HCT116 (cell line): ENCODE data around the gene UBE2D4. TPM values are rescaled to one million over a fixed set of nuclear protein-coding genes. Genes with fewer than 3 reads are reported as not detected.

Experiments used
- ATAC-seq: fragments of 200-7000 bp; cut with Tn5 transposase; 2 replicates; pipeline ENCODE4 v1.9.1; 2020; ENCODE audit warnings: mild to moderate bottlenecking, moderate library complexity
- BruUV-seq: library from RNA; stranded (reverse); fragments of 400-500 nt; replicated peaks from 2 replicates; lab custom pipeline; 2021; lab: Mats Ljungman, UMichigan
- CTCF ChIA-PET: fragments of 300-600 bp; sonication (Branson Sonifier 250); formaldehyde crosslinking; loops from one replicate; lab custom pipeline; 2021; ENCODE audit warnings: antibody characterized with exemption; lab: Charles Lee
- POLR2A ChIA-PET: fragments of 300-600, 350-600 bp; sonication (Branson Sonifier 250); formaldehyde crosslinking; loops from one replicate; lab custom pipeline; 2021; ENCODE audit warnings: antibody characterized with exemption; lab: Charles Lee
- RAD21 ChIA-PET, 2 experiments: fragments of 300-600 bp; sonication (Branson Sonifier 250); formaldehyde crosslinking; loops; one replicate each; lab custom pipeline; 2023; ENCODE audit warnings: low total read pairs in 2 of 2; ENCODE audit not compliant: uncharacterized antibody in 2 of 2, unreplicated experiment in 2 of 2, low non-redundant PET in 1 of 2; lab: Charles Lee
- DNase-seq: peaks from one replicate; pipeline ENCODE4 v3.0.0-alpha.2; 2010; ENCODE audit warnings: low read depth, low spot score
- H2AFZ ChIP-seq: fragments of 200-600 bp; shearing (Covaris generic), sonication (generic); 2 replicates; pipeline ENCODE4 v1.6.1; 2017; ENCODE audit warnings: low read depth, mixed run types, mixed read lengths, antibody characterized with exemption, low read length; ENCODE audit not compliant: poor library complexity, severe bottlenecking
- H3K27ac ChIP-seq: 2 replicates; pipeline ENCODE4 v1.5.1; 2012; ENCODE audit warnings: low read depth, low read length
- H3K27me3 ChIP-seq: fragments of 200-600 bp; sonication (generic); 2 replicates; pipeline ENCODE4 v1.6.1; 2016; ENCODE audit warnings: mixed run types, low read length, mixed read lengths; ENCODE audit not compliant: insufficient read depth
- H3K36me3 ChIP-seq, 2 experiments: fragments of 200-500 bp in 1 of 2; fragments of 200-600 bp in 1 of 2; sonication (Bioruptor generic) in 1 of 2; sonication (generic) in 1 of 2; 2 replicates each; pipeline versions ENCODE4 v1.5.1 to v1.6.1; 2014 to 2016; ENCODE audit warnings: low read length in 2 of 2, inconsistent platforms in 1 of 2, mixed read lengths in 1 of 2, mixed run types in 1 of 2; ENCODE audit not compliant: insufficient read depth in 2 of 2, control insufficient read depth in 1 of 2
- H3K4me1 ChIP-seq, 2 experiments: fragments of 200-600 bp in 1 of 2; sonication (generic) in 1 of 2; 2 replicates each; pipeline versions ENCODE4 v1.5.1 to v1.6.1; 2012 to 2017; ENCODE audit warnings: low read length in 2 of 2, inconsistent platforms in 1 of 2, mild to moderate bottlenecking in 1 of 2, mixed read lengths in 1 of 2, mixed run types in 1 of 2, moderate library complexity in 1 of 2; ENCODE audit not compliant: insufficient read depth in 2 of 2, control insufficient read depth in 1 of 2
- H3K4me2 ChIP-seq: fragments of 200-600 bp; sonication (generic); 2 replicates; pipeline ENCODE4 v1.6.1; 2017; ENCODE audit warnings: mixed run types, low read length, mixed read lengths
- H3K4me3 ChIP-seq, 2 experiments: fragments of 200-600 bp in 1 of 2; sonication (generic) in 1 of 2; replicated peaks in 1 of 2; 2 replicates each; pipeline ENCODE4 v1.5.1; 2011 to 2016; ENCODE audit warnings: low read length in 2 of 2, control low read depth in 1 of 2, low read depth in 1 of 2, mild to moderate bottlenecking in 1 of 2, mixed read lengths in 1 of 2, mixed run types in 1 of 2
- H3K79me2 ChIP-seq: fragments of 200-600 bp; sonication (generic); 2 replicates; pipeline ENCODE4 v1.6.1; 2017; ENCODE audit warnings: mild to moderate bottlenecking, mixed run types, low read length, moderate library complexity, mixed read lengths; ENCODE audit not compliant: insufficient read depth
- H3K9ac ChIP-seq: fragments of 200-600 bp; sonication (generic); 2 replicates; pipeline ENCODE4 v1.6.1; 2016; ENCODE audit warnings: low read length, mixed read lengths
- H3K9me2 ChIP-seq: fragments of 200-600 bp; sonication (generic), shearing (Covaris generic); 2 replicates; pipeline ENCODE4 v1.6.1; 2017; ENCODE audit warnings: mixed run types, mild to moderate bottlenecking, moderate library complexity; ENCODE audit not compliant: insufficient read depth
- H3K9me3 ChIP-seq, 2 experiments: fragments of 200-500 bp in 1 of 2; fragments of 200-600 bp in 1 of 2; sonication (Bioruptor generic) in 1 of 2; sonication (generic) in 1 of 2; 2 replicates each; pipeline ENCODE4 v1.6.1; 2014 to 2017; ENCODE audit warnings: low read length in 2 of 2, mixed read lengths in 2 of 2, inconsistent platforms in 1 of 2, low read depth in 1 of 2, mild to moderate bottlenecking in 1 of 2, mixed run types in 1 of 2, moderate library complexity in 1 of 2; ENCODE audit not compliant: control insufficient read depth in 1 of 2, insufficient read depth in 1 of 2
- H4K20me1 ChIP-seq: fragments of 200-600 bp; sonication (generic), shearing (Covaris generic); 2 replicates; pipeline ENCODE4 v1.6.1; 2017; ENCODE audit warnings: mixed run types, mild to moderate bottlenecking, moderate library complexity; ENCODE audit not compliant: insufficient read depth
- ATF3 ChIP-seq: IDR thresholded peaks from 2 replicates; pipeline ENCODE4 v1.6.1; 2012
- ELF1 ChIP-seq: IDR thresholded peaks from 2 replicates; pipeline ENCODE4 v1.6.1; 2012; ENCODE audit warnings: low read depth, borderline replicate concordance
- EZH2 ChIP-seq: fragments of 200-600 bp; sonication (generic); IDR thresholded peaks from 2 replicates; pipeline ENCODE4 v1.6.1; 2017; ENCODE audit warnings: antibody characterized with exemption, mixed run types
- FOSL1 ChIP-seq: IDR thresholded peaks from 2 replicates; pipeline ENCODE4 v1.6.1; 2012; ENCODE audit warnings: low read depth
- JUND ChIP-seq: IDR thresholded peaks from 2 replicates; pipeline ENCODE4 v1.6.1; 2012
- POLR2A ChIP-seq: IDR thresholded peaks from 2 replicates; pipeline ENCODE4 v1.7.0; 2011; ENCODE audit warnings: borderline replicate concordance; ENCODE audit not compliant: insufficient read depth, insufficient read length; ENCODE audit errors: extremely low read depth
- POLR2AphosphoS5 ChIP-seq: IDR thresholded peaks from 2 replicates; pipeline ENCODE4 v1.6.1; 2011; ENCODE audit warnings: mild to moderate bottlenecking, low read depth, low read length, moderate library complexity
- RAD21 ChIP-seq: IDR thresholded peaks from 2 replicates; pipeline ENCODE4 v1.6.1; 2012; ENCODE audit warnings: low read depth, mild to moderate bottlenecking
- SIN3A ChIP-seq: IDR thresholded peaks from 2 replicates; pipeline ENCODE4 v1.6.1; 2012; ENCODE audit warnings: low read depth
- SP1 ChIP-seq: IDR thresholded peaks from 2 replicates; pipeline ENCODE4 v1.6.1; 2012; ENCODE audit warnings: low read depth
- TCF7L2 ChIP-seq: IDR thresholded peaks from 2 replicates; pipeline ENCODE4 v1.7.0; 2011; ENCODE audit warnings: borderline replicate concordance, inconsistent platforms; ENCODE audit not compliant: insufficient read depth, insufficient read length; ENCODE audit errors: extremely low read depth
- ZBTB33 ChIP-seq: IDR thresholded peaks from 2 replicates; pipeline ENCODE4 v1.6.1; 2011; ENCODE audit warnings: mild to moderate bottlenecking, low read length, moderate library complexity; ENCODE audit not compliant: insufficient replicate concordance; ENCODE audit errors: extremely low read depth
- ZFX ChIP-seq: fragments of 450-650 bp; IDR thresholded peaks from 2 replicates; pipeline ENCODE4 v1.6.1; 2017
- intact Hi-C: fragments of 100-400 bp; cut with micrococcal nuclease; formaldehyde crosslinking; loops from 2 replicates; pipeline ENCODE4 v1.10.0; 2022
- total RNA-seq: library from RNA; stranded (reverse); gene quantifications from one replicate; pipeline ENCODE4 v1.2.1, GENCODE V29; 2021; ENCODE audit not compliant: unreplicated experiment

UBE2D4 gene
- total RNA-seq, 1 experiment from 2014 or later, result 12.9 TPM

GRCh38 chr7:43879477-43879876 is 46.8 kb upstream of the UBE2D4 start:
- H3K27ac ChIP-seq, result no peak overlapping the region
- no peaks in the 10 kb centered on the region for H3K9me2 ChIP-seq
- no peak for DNase-seq
- H3K36me3 ChIP-seq, result peaks cover 29 to 36% of the 10 kb centered on the region in 2 experiments
- H3K9me3 ChIP-seq, result no peaks in the 10 kb centered on the region
- ChIA-PET CTCF (no interaction called here), RAD21 (no interaction called here), POLR2A (interaction anchor here (1.2 kb wide), 1 partner anchor 10 kb away, joined by 3 read pairs; the partner anchor contains the start of gene MRPS24)
- TF ChIP-seq EZH2 (no peak), POLR2AphosphoS5 (no peak), TCF7L2 (no peak), POLR2A (no peak), RAD21 (no peak), ELF1 (no peak), JUND (no peak), ZBTB33 (no peak), SIN3A (no peak), FOSL1 (no peak), ATF3 (no peak), SP1 (no peak), ZFX (no peak)
- H3K27me3 ChIP-seq, result no peaks in the 10 kb centered on the region
- no peak overlapping the region for H2AFZ ChIP-seq
- no peaks in the 10 kb centered on the region for H4K20me1 ChIP-seq
- H3K4me2 ChIP-seq, result no peak overlapping the region
- peaks cover 5% of the 10 kb centered on the region; the same call in 1 of the 2 replicates for H3K79me2 ChIP-seq
- H3K9ac ChIP-seq, result no peak overlapping the region
- ATAC-seq, result no peak
- no TSS peak for BruUV-seq
- intact Hi-C loops, result no loop called here
- no peaks in the 10 kb centered on the region for H3K4me1 ChIP-seq
- H3K4me3 ChIP-seq, result no peak overlapping the region
